HL-60 (cell line): ENCODE data around the gene PDE8B.

Source experiments
- DNase-seq, 2 experiments: peaks; one replicate each; pipeline ENCODE4 v3.0.0-alpha.2; 2010 to 2020; ENCODE audit warnings: low read depth in 1 of 2, low spot score in 1 of 2
- H3K27ac ChIP-seq: fragments of 250-450 bp; sonication (Bioruptor Pico); replicated peaks from 2 replicates; pipeline ENCODE4 v1.5.1; 2020; ENCODE audit warnings: mild to moderate bottlenecking, moderate library complexity
- H3K27me3 ChIP-seq: fragments of 250-450 bp; sonication (Bioruptor Pico); 2 replicates; pipeline ENCODE4 v1.5.1; 2021; ENCODE audit warnings: mild to moderate bottlenecking, moderate library complexity; ENCODE audit not compliant: insufficient read depth, poor library complexity, severe bottlenecking
- H3K4me3 ChIP-seq: replicated peaks from 2 replicates; pipeline ENCODE4 v1.5.1; 2011; ENCODE audit warnings: mild to moderate bottlenecking, control low read depth, low read length; ENCODE audit not compliant: insufficient read depth
- GABPA ChIP-seq: IDR thresholded peaks from 2 replicates; pipeline ENCODE4 v1.6.1; 2012; ENCODE audit warnings: low read depth
- POLR2AphosphoS5 ChIP-seq: IDR thresholded peaks from 2 replicates; pipeline ENCODE4 v1.6.1; 2012; ENCODE audit warnings: low read depth
- SPI1 ChIP-seq: IDR thresholded peaks from 2 replicates; pipeline ENCODE4 v1.6.1; 2012; ENCODE audit warnings: low read depth, mild to moderate bottlenecking, borderline replicate concordance
- TF ChIP-seq, protein P1 (sequence below): IDR thresholded peaks from 2 replicates; pipeline ENCODE4 v1.6.1; 2012; ENCODE audit warnings: low read depth; ENCODE audit not compliant: insufficient replicate concordance
- TF ChIP-seq, protein P2 (sequence below): IDR thresholded peaks from one replicate; pipeline ENCODE4 v1.5.1; 2011; ENCODE audit warnings: low read length, control low read depth, inconsistent platforms; ENCODE audit not compliant: insufficient read depth

The PDE8B gene

GRCh38 chr5:77355751-77356150, 145.3 kb downstream of the PDE8B start:
- TF ChIP-seq, protein P1, sequence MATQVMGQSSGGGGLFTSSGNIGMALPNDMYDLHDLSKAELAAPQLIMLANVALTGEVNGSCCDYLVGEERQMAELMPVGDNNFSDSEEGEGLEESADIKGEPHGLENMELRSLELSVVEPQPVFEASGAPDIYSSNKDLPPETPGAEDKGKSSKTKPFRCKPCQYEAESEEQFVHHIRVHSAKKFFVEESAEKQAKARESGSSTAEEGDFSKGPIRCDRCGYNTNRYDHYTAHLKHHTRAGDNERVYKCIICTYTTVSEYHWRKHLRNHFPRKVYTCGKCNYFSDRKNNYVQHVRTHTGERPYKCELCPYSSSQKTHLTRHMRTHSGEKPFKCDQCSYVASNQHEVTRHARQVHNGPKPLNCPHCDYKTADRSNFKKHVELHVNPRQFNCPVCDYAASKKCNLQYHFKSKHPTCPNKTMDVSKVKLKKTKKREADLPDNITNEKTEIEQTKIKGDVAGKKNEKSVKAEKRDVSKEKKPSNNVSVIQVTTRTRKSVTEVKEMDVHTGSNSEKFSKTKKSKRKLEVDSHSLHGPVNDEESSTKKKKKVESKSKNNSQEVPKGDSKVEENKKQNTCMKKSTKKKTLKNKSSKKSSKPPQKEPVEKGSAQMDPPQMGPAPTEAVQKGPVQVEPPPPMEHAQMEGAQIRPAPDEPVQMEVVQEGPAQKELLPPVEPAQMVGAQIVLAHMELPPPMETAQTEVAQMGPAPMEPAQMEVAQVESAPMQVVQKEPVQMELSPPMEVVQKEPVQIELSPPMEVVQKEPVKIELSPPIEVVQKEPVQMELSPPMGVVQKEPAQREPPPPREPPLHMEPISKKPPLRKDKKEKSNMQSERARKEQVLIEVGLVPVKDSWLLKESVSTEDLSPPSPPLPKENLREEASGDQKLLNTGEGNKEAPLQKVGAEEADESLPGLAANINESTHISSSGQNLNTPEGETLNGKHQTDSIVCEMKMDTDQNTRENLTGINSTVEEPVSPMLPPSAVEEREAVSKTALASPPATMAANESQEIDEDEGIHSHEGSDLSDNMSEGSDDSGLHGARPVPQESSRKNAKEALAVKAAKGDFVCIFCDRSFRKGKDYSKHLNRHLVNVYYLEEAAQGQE = no peak
- TF ChIP-seq GABPA = no peak
- TF ChIP-seq, protein P2, sequence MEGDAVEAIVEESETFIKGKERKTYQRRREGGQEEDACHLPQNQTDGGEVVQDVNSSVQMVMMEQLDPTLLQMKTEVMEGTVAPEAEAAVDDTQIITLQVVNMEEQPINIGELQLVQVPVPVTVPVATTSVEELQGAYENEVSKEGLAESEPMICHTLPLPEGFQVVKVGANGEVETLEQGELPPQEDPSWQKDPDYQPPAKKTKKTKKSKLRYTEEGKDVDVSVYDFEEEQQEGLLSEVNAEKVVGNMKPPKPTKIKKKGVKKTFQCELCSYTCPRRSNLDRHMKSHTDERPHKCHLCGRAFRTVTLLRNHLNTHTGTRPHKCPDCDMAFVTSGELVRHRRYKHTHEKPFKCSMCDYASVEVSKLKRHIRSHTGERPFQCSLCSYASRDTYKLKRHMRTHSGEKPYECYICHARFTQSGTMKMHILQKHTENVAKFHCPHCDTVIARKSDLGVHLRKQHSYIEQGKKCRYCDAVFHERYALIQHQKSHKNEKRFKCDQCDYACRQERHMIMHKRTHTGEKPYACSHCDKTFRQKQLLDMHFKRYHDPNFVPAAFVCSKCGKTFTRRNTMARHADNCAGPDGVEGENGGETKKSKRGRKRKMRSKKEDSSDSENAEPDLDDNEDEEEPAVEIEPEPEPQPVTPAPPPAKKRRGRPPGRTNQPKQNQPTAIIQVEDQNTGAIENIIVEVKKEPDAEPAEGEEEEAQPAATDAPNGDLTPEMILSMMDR = no peak
- no peak for TF ChIP-seq POLR2AphosphoS5
- no peak for TF ChIP-seq SPI1
- DNase-seq = no peak
- Histone ChIP-seq H3K4me3 (no peak overlapping the region), H3K27me3 (no peaks in the 10 kb centered on the region), H3K27ac (no peak overlapping the region)

- TF ChIP-seq GABPA (no peak), SPI1 (no peak), POLR2AphosphoS5 (no peak)
- TF ChIP-seq, protein P2 = no peak
- TF ChIP-seq, protein P1 = no peak
- no peak overlapping the region for H3K4me3 ChIP-seq
- H3K27ac ChIP-seq = no peak overlapping the region
- H3K27me3 ChIP-seq = no peaks in the 10 kb centered on the region
- no peak for DNase-seq
These were observed 146.3 kb downstream of the PDE8B start for GRCh38 chr5:77356740-77357139.

GRCh38 chr5:77358255-77359205, 148.1 kb downstream of the PDE8B start:
- Histone ChIP-seq H3K4me3 (no peak overlapping the region), H3K27me3 (no peaks in the 10 kb centered on the region), H3K27ac (no peak overlapping the region)
- no peak for TF ChIP-seq GABPA
- no peak for TF ChIP-seq POLR2AphosphoS5
- TF ChIP-seq, protein P2 = no peak
- TF ChIP-seq SPI1 = no peak
- TF ChIP-seq, protein P1 = no peak
- no peak for DNase-seq
